Loucy (cell line): ENCODE results near the gene DNAJA3.

Source experiments
- H2AFZ ChIP-seq: fragments of 200-600 bp; sonication (generic); 2 replicates; pipeline ENCODE4 v1.6.0; 2016; ENCODE audit warnings: antibody characterized with exemption, mild to moderate bottlenecking, low read length, moderate library complexity
- H3F3A ChIP-seq: fragments of 200-600 bp; 2 replicates; pipeline ENCODE4 v1.6.0; 2016; ENCODE audit warnings: antibody characterized with exemption, low read depth, mild to moderate bottlenecking
- H3K27me3 ChIP-seq: fragments of 200-600 bp; sonication (generic); 2 replicates; pipeline ENCODE4 v1.6.1; 2014; ENCODE audit warnings: low read length, mild to moderate bottlenecking; ENCODE audit not compliant: insufficient read depth, poor library complexity, severe bottlenecking
- H3K36me3 ChIP-seq: fragments of 200-600 bp; sonication (generic); 2 replicates; pipeline ENCODE4 v1.6.1; 2016; ENCODE audit warnings: low read length; ENCODE audit not compliant: insufficient read depth
- H3K4me1 ChIP-seq: fragments of 200-600 bp; sonication (generic); 2 replicates; pipeline ENCODE4 v1.5.1; 2014; ENCODE audit warnings: low read length, mild to moderate bottlenecking; ENCODE audit not compliant: insufficient read depth, poor library complexity, severe bottlenecking
- H3K4me2 ChIP-seq: fragments of 200-600 bp; sonication (generic); 2 replicates; pipeline ENCODE4 v1.6.0; 2014; ENCODE audit warnings: antibody characterized with exemption, low read length, low read depth, mild to moderate bottlenecking; ENCODE audit not compliant: poor library complexity, severe bottlenecking
- H3K4me3 ChIP-seq: fragments of 200-600 bp; sonication (generic); 2 replicates; pipeline ENCODE4 v1.5.1; 2014; ENCODE audit warnings: low read length, mild to moderate bottlenecking, mixed read lengths; ENCODE audit not compliant: poor library complexity, severe bottlenecking
- H3K79me2 ChIP-seq: fragments of 200-600 bp; sonication (generic); 2 replicates; pipeline ENCODE4 v1.6.1; 2014; ENCODE audit warnings: low read length; ENCODE audit not compliant: insufficient read depth
- H3K9ac ChIP-seq: fragments of 200-600 bp; sonication (generic); 2 replicates; pipeline ENCODE4 v1.6.0; 2014; ENCODE audit warnings: mild to moderate bottlenecking, low read depth, low read length, moderate library complexity; ENCODE audit not compliant: poor library complexity, severe bottlenecking
- H3K9me2 ChIP-seq: fragments of 200-600 bp; sonication (generic); replicated peaks from 2 replicates; pipeline ENCODE4 v1.6.1; 2016; ENCODE audit warnings: low read depth, low read length, mixed read lengths
- H3K9me3 ChIP-seq: fragments of 200-600 bp; sonication (generic); 2 replicates; pipeline ENCODE4 v1.6.1; 2014; ENCODE audit warnings: mild to moderate bottlenecking, antibody characterized with exemption, low read length, low read depth; ENCODE audit not compliant: insufficient read depth
- H4K20me1 ChIP-seq: fragments of 200-600 bp; sonication (generic); 2 replicates; pipeline ENCODE4 v1.6.0; 2014; ENCODE audit warnings: antibody characterized with exemption, low read length, mild to moderate bottlenecking; ENCODE audit not compliant: insufficient read depth, poor library complexity, severe bottlenecking
- EZH2phosphoT487 ChIP-seq: fragments of 200-600 bp; IDR thresholded peaks from 2 replicates; pipeline ENCODE4 v1.6.1; 2018; ENCODE audit warnings: antibody characterized with exemption, mild to moderate bottlenecking, moderate library complexity, borderline replicate concordance
- TF ChIP-seq, protein P1 (sequence below): fragments of 200-600 bp; sonication (generic); conservative IDR thresholded peaks from 2 replicates; pipeline ENCODE4 v1.5.1; 2014; ENCODE audit warnings: mild to moderate bottlenecking, antibody characterized with exemption, low read length

DNAJA3 gene

DNA sequence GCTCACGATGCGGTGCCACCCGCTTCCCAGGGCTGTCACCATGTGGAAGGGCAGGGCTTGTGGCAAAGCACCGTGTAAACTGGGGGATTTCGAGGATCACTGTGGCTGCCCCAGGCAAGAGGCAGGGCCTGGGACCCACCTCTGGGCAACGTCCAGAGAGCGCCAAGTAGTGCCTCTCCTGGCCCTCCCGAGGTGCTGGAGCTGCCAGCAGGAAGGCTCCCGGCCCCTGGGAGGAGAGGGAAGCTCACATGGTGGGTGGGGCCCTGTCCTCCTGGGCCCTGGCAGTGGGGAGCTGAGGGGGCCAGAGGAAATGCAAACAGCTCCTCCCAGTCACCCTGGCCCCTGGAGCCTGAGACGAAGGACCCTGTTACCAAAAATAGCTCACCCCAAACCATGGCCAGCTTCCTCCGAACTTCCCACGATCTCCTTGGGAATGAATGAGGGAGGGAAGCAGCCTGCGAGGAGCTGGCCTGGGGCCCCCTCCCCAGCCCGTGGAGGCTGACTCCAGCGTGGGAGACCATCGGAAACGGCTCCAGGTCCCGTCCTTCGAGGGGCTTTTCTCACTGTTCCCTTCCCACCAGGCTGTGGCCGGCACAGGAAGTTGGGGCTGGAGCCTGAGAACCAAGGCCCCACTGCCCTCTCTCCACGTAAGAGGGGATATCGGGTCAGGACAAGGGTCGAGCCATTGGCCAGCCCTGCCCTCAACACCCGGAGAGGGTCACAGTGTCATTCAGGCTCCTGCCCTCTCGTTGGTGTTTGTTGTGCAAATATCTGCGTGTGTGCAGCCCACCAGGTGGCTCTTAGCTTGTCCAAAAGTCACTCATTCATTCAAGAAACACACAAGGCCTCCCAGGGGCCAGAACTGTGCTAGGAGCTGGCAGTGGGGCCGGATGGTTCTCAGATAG, 36.4 kb upstream of the DNAJA3 start:
- Histone ChIP-seq H2AFZ (no peak overlapping the region), H3K4me1 (no peaks in the 10 kb centered on the region), H3K9me3 (no peaks in the 10 kb centered on the region), H3K79me2 (no peaks in the 10 kb centered on the region), H3F3A (no peaks in the 10 kb centered on the region), H3K27me3 (no peaks in the 10 kb centered on the region), H4K20me1 (no peaks in the 10 kb centered on the region), H3K4me2 (no peak overlapping the region), H3K9me2 (no peaks in the 10 kb centered on the region), H3K4me3 (no peak overlapping the region), H3K9ac (no peak overlapping the region), H3K36me3 (no peaks in the 10 kb centered on the region)
- TF ChIP-seq, protein P1, sequence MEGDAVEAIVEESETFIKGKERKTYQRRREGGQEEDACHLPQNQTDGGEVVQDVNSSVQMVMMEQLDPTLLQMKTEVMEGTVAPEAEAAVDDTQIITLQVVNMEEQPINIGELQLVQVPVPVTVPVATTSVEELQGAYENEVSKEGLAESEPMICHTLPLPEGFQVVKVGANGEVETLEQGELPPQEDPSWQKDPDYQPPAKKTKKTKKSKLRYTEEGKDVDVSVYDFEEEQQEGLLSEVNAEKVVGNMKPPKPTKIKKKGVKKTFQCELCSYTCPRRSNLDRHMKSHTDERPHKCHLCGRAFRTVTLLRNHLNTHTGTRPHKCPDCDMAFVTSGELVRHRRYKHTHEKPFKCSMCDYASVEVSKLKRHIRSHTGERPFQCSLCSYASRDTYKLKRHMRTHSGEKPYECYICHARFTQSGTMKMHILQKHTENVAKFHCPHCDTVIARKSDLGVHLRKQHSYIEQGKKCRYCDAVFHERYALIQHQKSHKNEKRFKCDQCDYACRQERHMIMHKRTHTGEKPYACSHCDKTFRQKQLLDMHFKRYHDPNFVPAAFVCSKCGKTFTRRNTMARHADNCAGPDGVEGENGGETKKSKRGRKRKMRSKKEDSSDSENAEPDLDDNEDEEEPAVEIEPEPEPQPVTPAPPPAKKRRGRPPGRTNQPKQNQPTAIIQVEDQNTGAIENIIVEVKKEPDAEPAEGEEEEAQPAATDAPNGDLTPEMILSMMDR, result no peak
- TF ChIP-seq EZH2phosphoT487, result no peak

DNA sequence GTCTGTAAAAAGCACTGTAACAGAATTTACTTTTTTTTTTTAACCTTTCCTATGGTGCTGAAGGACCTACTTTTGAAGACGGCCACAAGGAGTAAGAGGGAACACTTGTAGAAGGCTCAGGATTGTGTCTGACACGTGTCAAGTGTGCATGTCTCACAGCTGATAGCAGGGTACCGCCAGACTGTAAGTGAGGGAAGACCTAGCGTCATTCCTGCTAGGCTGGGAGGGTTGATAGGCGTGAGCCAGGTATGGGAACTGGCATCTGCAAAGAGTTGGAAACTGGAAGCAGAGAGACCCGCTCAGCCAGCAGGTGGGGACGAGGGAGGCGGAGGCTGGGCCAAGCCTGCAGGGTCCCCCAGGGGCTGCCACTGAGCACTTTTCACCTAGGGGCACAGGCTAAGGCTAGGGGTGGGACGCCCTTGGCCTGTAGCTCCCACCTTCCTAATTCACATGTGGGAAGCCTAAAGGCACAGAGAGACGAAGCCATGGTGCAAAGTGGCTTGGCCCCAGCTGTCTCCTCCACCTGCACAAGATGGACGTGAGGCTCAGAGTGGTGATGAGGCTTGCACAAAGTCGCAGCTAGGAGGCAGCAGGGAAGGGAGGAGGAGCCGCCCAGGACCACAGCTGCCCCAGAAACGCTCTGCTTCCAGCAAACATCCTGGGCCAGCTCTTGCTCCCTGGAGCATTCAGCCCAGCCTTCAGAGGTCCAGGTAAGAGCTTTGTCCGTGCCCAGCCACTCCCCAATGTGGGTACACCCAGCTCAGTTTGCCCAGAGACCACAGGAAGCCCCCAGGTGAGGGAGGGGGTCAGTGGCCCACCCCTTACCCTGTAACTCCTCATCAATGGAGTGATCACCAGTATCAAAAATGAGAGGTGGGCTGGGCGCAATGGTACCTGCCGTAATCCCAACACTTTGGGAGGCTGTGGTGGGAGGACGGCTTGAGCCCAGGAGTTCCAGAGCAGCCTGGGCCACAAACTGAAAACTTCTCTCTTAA, 35.1 kb upstream of the DNAJA3 start:
- H3K9ac ChIP-seq, result no peak overlapping the region
- no peak overlapping the region for H3K4me2 ChIP-seq
- no peaks in the 10 kb centered on the region for H3K27me3 ChIP-seq
- no peak for TF ChIP-seq EZH2phosphoT487
- TF ChIP-seq, protein P1, result no peak
- no peaks in the 10 kb centered on the region for H3K9me2 ChIP-seq
- H3K4me1 ChIP-seq, result no peaks in the 10 kb centered on the region
- H3K79me2 ChIP-seq, result no peaks in the 10 kb centered on the region
- no peaks in the 10 kb centered on the region for H3F3A ChIP-seq
- H4K20me1 ChIP-seq, result no peaks in the 10 kb centered on the region
- no peaks in the 10 kb centered on the region for H3K36me3 ChIP-seq
- no peaks in the 10 kb centered on the region for H3K9me3 ChIP-seq
- H3K4me3 ChIP-seq, result no peak overlapping the region
- no peak overlapping the region for H2AFZ ChIP-seq

DNA sequence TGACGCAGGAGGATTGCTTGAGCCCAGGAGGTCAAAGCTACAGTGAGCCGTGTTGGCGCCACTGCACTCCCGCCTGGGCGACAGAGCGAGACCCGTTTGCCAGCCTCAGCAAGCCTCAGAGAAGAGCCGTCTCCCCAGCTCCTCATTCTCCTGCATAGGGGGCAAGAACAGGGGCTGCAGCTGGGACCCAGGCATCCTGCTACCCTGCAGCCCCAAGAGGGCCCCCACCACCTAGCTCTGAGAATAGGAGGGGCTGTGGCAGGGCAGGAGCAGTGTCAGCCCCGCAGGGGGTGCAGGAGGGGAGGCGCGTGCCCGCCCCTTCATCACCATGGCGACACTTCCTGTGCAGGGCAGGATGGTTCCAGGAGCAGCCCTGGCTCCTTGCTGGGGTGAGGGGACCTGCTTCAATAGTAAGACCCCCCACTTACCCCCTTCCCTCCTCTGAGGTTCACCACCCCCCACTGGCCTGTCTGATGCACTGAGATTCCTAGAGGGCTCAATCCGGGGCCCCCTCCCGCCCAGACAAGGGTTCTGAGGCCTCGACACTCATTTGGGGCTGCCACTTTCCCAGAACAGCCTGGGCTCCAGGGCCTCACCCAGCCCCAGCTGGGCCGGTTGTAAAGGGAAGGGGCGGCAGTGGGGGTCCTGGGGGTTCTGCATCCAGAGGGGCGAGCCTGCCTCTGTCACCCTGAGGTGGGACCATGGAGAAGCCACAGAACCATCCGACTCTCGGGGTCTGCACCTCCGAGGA, 33.9 kb upstream of the DNAJA3 start:
- H3F3A ChIP-seq, result no peaks in the 10 kb centered on the region
- no peaks in the 10 kb centered on the region for H3K4me1 ChIP-seq
- no peaks in the 10 kb centered on the region for H3K79me2 ChIP-seq
- H3K36me3 ChIP-seq, result no peaks in the 10 kb centered on the region
- H3K9ac ChIP-seq, result no peak overlapping the region
- H3K27me3 ChIP-seq, result no peaks in the 10 kb centered on the region
- H3K4me2 ChIP-seq, result no peak overlapping the region
- H4K20me1 ChIP-seq, result no peaks in the 10 kb centered on the region
- H3K9me2 ChIP-seq, result no peaks in the 10 kb centered on the region
- H2AFZ ChIP-seq, result no peak overlapping the region
- TF ChIP-seq, protein P1, result no peak
- TF ChIP-seq EZH2phosphoT487, result no peak
- no peak overlapping the region for H3K4me3 ChIP-seq
- H3K9me3 ChIP-seq, result no peaks in the 10 kb centered on the region
